SK-N-SH treated with all-trans-retinoic acid at 6 μM for 48 hours (cell line): ENCODE results near the gene MAP7D2.
A peak's percentile ranks its signal among the peaks of the same experiment; 100 is the strongest.
"Not testable (repeated sequence)": the region's sequence is repeated elsewhere in the genome, so short reads cannot be mapped to it uniquely, and the experiment has no call there.

ENCODE experiments used
- ATAC-seq: fragments of 200-7000 bp; cut with Tn5 transposase; 3 replicates; pipeline ENCODE4 v1.9.1; 2020; ENCODE audit warnings: mild to moderate bottlenecking, moderate library complexity
- BACH2 ChIP-seq: fragments of 250-450 bp; sonication (Bioruptor Pico); IDR thresholded peaks from 2 replicates; pipeline ENCODE4 v1.9.0; 2021; ENCODE audit warnings: mild to moderate bottlenecking, borderline replicate concordance
- CREB5 ChIP-seq: fragments of 250-450 bp; sonication (Bioruptor Pico); IDR thresholded peaks from 2 replicates; pipeline ENCODE4 v1.5.1; 2020; ENCODE audit warnings: low read depth, mild to moderate bottlenecking, moderate library complexity
- CSDC2 ChIP-seq: fragments of 250-450 bp; sonication (Bioruptor Pico); IDR thresholded peaks from 2 replicates; pipeline ENCODE4 v1.5.0; 2020; ENCODE audit warnings: mild to moderate bottlenecking, moderate library complexity
- ESRRG ChIP-seq: fragments of 250-450 bp; sonication (Bioruptor Pico); IDR thresholded peaks from 2 replicates; pipeline ENCODE4 v1.6.1; 2021; ENCODE audit warnings: mild to moderate bottlenecking
- ISL1 ChIP-seq: fragments of 250-450 bp; sonication (Bioruptor Pico); IDR thresholded peaks from 2 replicates; pipeline ENCODE4 v2.1.2; 2022; ENCODE audit warnings: mild to moderate bottlenecking, moderate library complexity
- PATZ1 ChIP-seq: fragments of 250-450 bp; sonication (Bioruptor Pico); IDR thresholded peaks from 2 replicates; pipeline ENCODE4 v1.8.0; 2020; ENCODE audit warnings: mild to moderate bottlenecking, moderate library complexity, borderline replicate concordance
- POU6F1 ChIP-seq: fragments of 250-450 bp; sonication (Bioruptor Pico); IDR thresholded peaks from 2 replicates; pipeline ENCODE4 v1.8.0; 2021; ENCODE audit warnings: low read depth, mild to moderate bottlenecking, moderate library complexity, borderline replicate concordance
- RARB ChIP-seq: fragments of 250-450 bp; sonication (Bioruptor Pico); IDR thresholded peaks from 2 replicates; pipeline ENCODE4 v1.8.0; 2021; ENCODE audit warnings: mild to moderate bottlenecking, moderate library complexity
- SNAI2 ChIP-seq: fragments of 250-450 bp; sonication (Bioruptor Pico); IDR thresholded peaks from 2 replicates; pipeline ENCODE4 v1.5.0; 2020; ENCODE audit warnings: mild to moderate bottlenecking, moderate library complexity
- TCF4 ChIP-seq: fragments of 250-450 bp; sonication (Bioruptor Pico); IDR thresholded peaks from 2 replicates; pipeline ENCODE4 v1.8.0; 2021; ENCODE audit warnings: mild to moderate bottlenecking, moderate library complexity, borderline replicate concordance
- TOX ChIP-seq: fragments of 250-450 bp; sonication (Bioruptor Pico); IDR thresholded peaks from 2 replicates; pipeline ENCODE4 v1.8.0; 2021; ENCODE audit warnings: mild to moderate bottlenecking, moderate library complexity, borderline replicate concordance
- TSHZ2 ChIP-seq: fragments of 250-450 bp; sonication (Bioruptor Pico); IDR thresholded peaks from 2 replicates; pipeline ENCODE4 v1.5.0; 2020; ENCODE audit warnings: mild to moderate bottlenecking, moderate library complexity
- ZFP3 ChIP-seq: fragments of 250-450 bp; sonication (Bioruptor Pico); IDR thresholded peaks from 2 replicates; pipeline ENCODE4 v1.5.0; 2020; ENCODE audit warnings: mild to moderate bottlenecking, moderate library complexity
- ZFP30 ChIP-seq: fragments of 450-650 bp; formaldehyde crosslinking; IDR thresholded peaks from 2 replicates; pipeline ENCODE4 v1.5.0; 2022; ENCODE audit warnings: mild to moderate bottlenecking, moderate library complexity
- ZNF70 ChIP-seq: fragments of 450-650 bp; formaldehyde crosslinking; IDR thresholded peaks from 2 replicates; pipeline ENCODE4 v1.5.0; 2020; ENCODE audit warnings: mild to moderate bottlenecking, moderate library complexity
- ZNF8 ChIP-seq: fragments of 450-650 bp; formaldehyde crosslinking; IDR thresholded peaks from 2 replicates; pipeline ENCODE4 v1.5.0; 2020; ENCODE audit warnings: mild to moderate bottlenecking, moderate library complexity

Gene MAP7D2

GRCh38 chrX:20129547-20129946 is 12.8 kb upstream of the MAP7D2 start:
- no peak for ATAC-seq
- TF ChIP-seq POU6F1 (CRISPR knock-in tag) (no peak), BACH2 (CRISPR knock-in tag) (no peak)

- no peak for ATAC-seq
- TF ChIP-seq PATZ1 (CRISPR knock-in tag) (no peak), ZNF70 (CRISPR knock-in tag) (no peak), TOX (CRISPR knock-in tag) (no peak), POU6F1 (CRISPR knock-in tag) (no peak), ISL1 (no peak)
These were observed 12.0 kb upstream of the MAP7D2 start for GRCh38 chrX:20128670-20129069.

- peak; percentile 86 for ATAC-seq
These were observed 10.7 kb upstream of the MAP7D2 start for GRCh38 chrX:20127440-20127839.

- not testable (repeated sequence) for ATAC-seq
These were observed 10.1 kb upstream of the MAP7D2 start for GRCh38 chrX:20126833-20127232.

- TF ChIP-seq ISL1 (no peak), CREB5 (CRISPR knock-in tag) (no peak), ESRRG (CRISPR knock-in tag) (no peak), ZNF8 (no peak), TSHZ2 (CRISPR knock-in tag) (no peak), TOX (CRISPR knock-in tag) (no peak), TCF4 (CRISPR knock-in tag) (no peak), RARB (CRISPR knock-in tag) (no peak), CSDC2 (no peak), SNAI2 (CRISPR knock-in tag) (no peak), ZFP30 (CRISPR knock-in tag) (no peak), ZFP3 (CRISPR knock-in tag) (no peak), PATZ1 (CRISPR knock-in tag) (no peak)
- no peak for ATAC-seq
These were observed 8.3 kb upstream of the MAP7D2 start for GRCh38 chrX:20124964-20125363.
